Sigmoid colon (tissue), 4 donors: ENCODE results near the gene AEN.

Experiments
- CTCF ChIP-seq, 4 experiments: fragments of 450-650 bp in 3 of 4; fragments of 200-600 bp in 1 of 4; IDR thresholded peaks; one replicate each; pipeline ENCODE4 v1.5.1; 2016 to 2019; ENCODE audit warnings: antibody characterized with exemption in 4 of 4, mild to moderate bottlenecking in 3 of 4, moderate library complexity in 2 of 4
- POLR2A ChIP-seq, 2 donors: fragments of 450-650 bp; IDR thresholded peaks; one replicate each; pipeline ENCODE4 v1.6.1; 2016; ENCODE audit warnings: antibody characterized with exemption in 2 of 2, mild to moderate bottlenecking in 2 of 2, moderate library complexity in 2 of 2
- POLR2AphosphoS5 ChIP-seq, 4 donors: sonication (generic); formaldehyde crosslinking; IDR thresholded peaks; one replicate each; pipeline ENCODE4 v1.6.1; 2017; ENCODE audit warnings: antibody characterized with exemption in 4 of 4

- TF ChIP-seq CTCF (IDR thresholded peaks at IDR 0.05): no peak
- no peak for TF ChIP-seq POLR2A (IDR thresholded peaks at IDR 0.05)
- TF ChIP-seq POLR2AphosphoS5 (IDR thresholded peaks at IDR 0.05): no peak
Measured at GRCh38 chr15:88571852-88572259, 49.3 kb upstream of the AEN start.
